GM19395 (cell line): ENCODE measurements around the gene NCAPH2.

ENCODE experiments used
- ATAC-seq: cut with Tn5 transposase; IDR thresholded peaks from one replicate; pipeline ENCODE4 v1.9.1; 2021; ENCODE audit warnings: mild to moderate bottlenecking, moderate library complexity; ENCODE audit not compliant: unreplicated experiment

NCAPH2 gene

GRCh38 chr22:50545522-50546325 lies 37.7 kb downstream of the NCAPH2 start, which contains the start of gene KLHDC7B:
Gene KLHDC7B (plus strand): TSS chr22:50545899. CDS start chr22:50546244, 345 bp downstream.
- ATAC-seq = no peak

GRCh38 chr22:50546326-50547262 lies 38.6 kb downstream of the NCAPH2 start:
- no peak for ATAC-seq

- ATAC-seq = no peak
These were observed 39.4 kb downstream of the NCAPH2 start for GRCh38 chr22:50547263-50547985.

GRCh38 chr22:50548040-50548920 lies 40.3 kb downstream of the NCAPH2 start:
- no peak for ATAC-seq

GRCh38 chr22:50548921-50549790 lies 41.1 kb downstream of the NCAPH2 start:
- no peak for ATAC-seq

- no peak for ATAC-seq
These were observed 42.4 kb downstream of the NCAPH2 start for GRCh38 chr22:50550395-50550794.

- no peak for ATAC-seq
These were observed 43.2 kb downstream of the NCAPH2 start for GRCh38 chr22:50551160-50551752.

- ATAC-seq = no peak
These were observed 45.3 kb downstream of the NCAPH2 start for GRCh38 chr22:50553310-50553709.

GRCh38 chr22:50556703-50557102 lies 48.7 kb downstream of the NCAPH2 start:
- ATAC-seq = no peak

GRCh38 chr22:50560034-50560433 lies 52.0 kb downstream of the NCAPH2 start:
- ATAC-seq = no peak

GRCh38 chr22:50561401-50562358 lies 53.7 kb downstream of the NCAPH2 start:
- no peak for ATAC-seq

GRCh38 chr22:50562523-50563412 lies 54.7 kb downstream of the NCAPH2 start, which contains the start of gene SYCE3:
Gene SYCE3 (minus strand): TSS chr22:50562919. CDS start chr22:50556405, 6,514 bp downstream.
- peak; percentile 97 for ATAC-seq

- ATAC-seq = no peak
These were observed 55.6 kb downstream of the NCAPH2 start for GRCh38 chr22:50563413-50564160.

GRCh38 chr22:50564289-50564688 lies 56.3 kb downstream of the NCAPH2 start:
- ATAC-seq = no peak

- ATAC-seq = no peak
These were observed 59.8 kb downstream of the NCAPH2 start for GRCh38 chr22:50567721-50568252.
